HS-5 (cell line): ENCODE results near the gene VRK2.
"Not testable (repeated sequence)": the region's sequence is repeated elsewhere in the genome, so short reads cannot be mapped to it uniquely, and the experiment has no call there.

ENCODE experiments used
- DNase-seq: peaks from one replicate; pipeline ENCODE4 v3.0.0-alpha.2; 2012; ENCODE audit warnings: low read depth

VRK2 gene

DNA sequence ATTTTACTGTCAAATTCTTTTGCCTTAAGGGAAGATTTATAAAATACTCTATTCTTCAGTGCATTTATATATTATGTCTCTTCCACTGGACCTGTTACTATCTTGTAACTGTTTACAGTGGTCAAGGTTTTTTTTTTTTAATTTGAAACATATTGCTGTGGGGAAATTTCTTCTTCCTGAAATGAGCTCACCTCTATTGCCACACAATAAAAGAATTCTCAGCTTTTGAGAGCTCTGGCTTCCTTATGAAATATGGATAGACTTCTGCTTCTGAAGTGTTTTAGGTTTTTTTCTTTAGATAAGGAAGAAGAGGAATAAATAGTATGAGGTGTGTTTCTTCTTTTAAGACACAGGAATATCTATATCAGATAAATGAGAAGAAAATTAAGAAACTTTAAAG is 7.7 kb downstream of the VRK2 start:
- DNase-seq: peak; percentile 23

DNA sequence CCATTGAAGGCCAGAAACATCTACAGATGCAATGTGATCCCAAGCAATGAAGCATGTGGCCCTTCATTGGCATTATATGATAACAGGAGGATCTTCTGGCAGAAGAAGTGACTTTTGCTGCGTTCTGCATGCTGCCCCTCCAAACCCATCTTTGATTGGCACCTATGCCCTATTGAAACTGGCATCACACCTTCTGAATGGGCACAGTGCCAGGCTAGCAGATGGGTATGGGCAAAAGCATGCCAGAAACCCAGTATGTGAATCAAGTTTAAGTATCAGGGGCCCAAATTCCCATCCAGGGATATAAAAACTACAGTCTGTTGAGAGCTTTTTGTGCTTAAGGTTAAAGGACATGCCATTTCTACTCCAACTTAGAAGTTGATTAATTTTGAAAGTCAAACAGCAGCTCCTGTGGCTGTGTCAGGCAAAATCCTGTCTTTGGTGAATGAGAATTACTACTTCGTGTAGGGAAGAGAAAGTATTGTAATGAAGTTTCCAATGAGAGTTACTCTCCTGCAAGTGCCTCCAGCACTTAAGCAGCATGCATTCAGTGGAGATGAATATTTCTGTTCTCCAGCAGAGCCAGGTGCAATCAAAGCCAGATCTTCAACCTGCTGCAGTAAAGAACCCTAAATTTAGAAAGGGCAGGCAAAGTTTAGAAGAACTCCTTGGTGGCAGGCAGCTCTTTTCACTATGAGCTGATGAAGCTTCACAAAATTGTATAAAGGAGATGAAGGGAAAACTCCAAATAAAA is 8.6 kb downstream of the VRK2 start:
- DNase-seq: no peak

DNA sequence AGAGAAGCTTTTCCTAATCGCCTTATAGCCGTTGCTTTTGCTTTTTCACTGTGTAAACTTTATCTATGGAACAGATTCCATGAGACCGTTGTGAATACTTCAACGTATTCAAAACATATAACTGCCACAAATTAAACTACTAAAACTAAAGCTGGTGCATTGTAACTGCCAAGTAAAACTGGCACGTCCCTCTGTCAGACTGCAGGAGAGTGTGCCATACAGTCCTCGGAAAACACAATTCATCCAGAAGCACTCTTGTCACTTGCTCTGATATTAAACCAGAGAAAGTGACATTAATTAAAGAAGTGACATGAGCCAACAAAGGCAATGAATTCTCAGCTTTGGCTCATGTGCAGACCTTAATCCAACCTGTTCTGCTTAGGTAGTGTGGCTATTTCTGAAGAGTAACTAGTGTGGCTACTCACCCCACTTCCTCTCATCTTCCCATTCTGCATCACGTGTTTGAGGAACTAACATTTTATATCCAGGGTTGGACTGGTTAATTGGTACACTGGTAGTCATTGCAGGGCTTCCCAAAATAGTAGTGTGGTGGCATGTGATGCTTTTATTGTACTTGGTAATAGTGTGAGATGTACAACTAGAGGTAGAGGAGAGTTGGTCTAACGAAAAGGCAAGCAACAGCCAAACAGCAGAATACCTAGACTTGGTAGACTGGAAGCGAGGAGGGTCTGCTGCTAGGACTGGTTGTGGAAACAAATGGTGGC is 9.7 kb downstream of the VRK2 start:
- no peak for DNase-seq

DNA sequence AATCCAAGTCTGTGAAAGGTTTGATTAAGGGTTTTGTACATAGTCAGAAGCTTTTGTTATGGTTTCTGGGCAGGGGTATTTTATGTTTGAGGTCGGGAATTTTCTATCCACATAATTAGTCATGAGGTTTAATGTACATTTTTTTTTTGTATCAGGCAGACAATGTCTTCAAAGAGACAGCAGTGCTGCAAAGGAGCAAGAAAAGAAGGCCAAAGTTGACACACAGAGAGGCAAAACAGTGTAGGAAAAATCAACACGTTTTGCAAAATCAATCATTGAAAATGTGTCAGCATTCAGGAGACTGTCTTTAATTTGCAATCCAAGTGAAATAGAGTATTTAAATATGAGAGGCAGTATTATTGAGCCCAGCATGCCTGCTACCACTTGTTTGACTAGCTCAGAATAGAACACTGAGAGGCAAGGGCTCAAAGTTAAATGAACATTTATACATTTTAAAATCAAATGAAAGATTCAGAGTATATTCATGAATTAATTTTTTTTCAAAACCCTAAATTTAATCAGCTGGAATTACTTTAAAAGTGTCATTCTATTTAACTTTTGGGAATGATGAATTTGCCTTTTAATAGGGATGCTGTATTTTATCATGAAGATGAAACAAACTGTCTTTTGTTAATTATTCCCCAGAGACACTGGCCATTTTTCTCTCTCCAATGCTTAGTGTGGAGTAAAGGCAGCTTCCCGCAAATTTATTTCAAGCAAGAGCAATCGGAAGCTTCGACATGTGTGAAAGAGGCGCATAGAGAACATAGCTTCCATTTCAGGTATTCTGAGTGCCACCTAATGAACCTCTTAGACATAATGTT is 11.3 kb downstream of the VRK2 start:
- DNase-seq: no peak

DNA sequence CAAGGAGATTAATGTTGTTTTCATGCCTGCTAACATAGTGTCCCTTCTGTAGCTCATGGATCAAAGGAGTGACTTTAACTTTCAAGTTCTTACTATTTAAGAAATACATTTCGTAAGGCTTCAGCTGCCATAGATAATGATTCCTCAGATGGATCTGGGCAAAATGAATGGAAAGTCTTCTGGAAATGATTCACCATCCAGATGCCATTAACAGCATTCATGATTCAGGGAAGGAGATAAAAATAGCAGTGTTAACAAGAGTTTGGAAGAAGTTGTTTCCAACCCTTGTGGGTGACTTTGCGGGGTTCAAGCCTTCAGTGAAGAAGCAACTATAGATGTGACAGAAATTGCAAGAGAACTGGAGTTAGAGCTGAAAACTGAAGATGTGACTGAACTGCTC is 17.0 kb downstream of the VRK2 start:
- peak; percentile 50 for DNase-seq

DNA sequence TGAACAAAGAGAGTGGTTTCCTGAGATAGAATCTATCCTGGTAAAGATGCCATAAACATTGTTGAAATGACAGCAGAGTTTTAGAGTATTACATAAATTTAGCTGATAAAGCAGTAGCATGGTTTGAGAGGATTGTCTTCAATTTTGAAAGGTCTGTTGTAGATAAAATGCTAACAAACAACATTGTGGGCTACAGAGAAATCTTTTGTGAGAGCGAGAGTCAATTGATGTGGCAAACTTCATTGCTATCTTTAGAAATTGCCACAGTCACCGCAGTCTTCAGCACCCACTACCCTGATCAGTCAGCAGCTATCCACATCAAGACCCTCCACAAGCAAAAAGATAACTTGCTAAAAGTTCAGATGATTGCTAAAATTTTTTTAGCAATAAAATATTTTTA is 17.5 kb downstream of the VRK2 start:
- DNase-seq: no peak

DNA sequence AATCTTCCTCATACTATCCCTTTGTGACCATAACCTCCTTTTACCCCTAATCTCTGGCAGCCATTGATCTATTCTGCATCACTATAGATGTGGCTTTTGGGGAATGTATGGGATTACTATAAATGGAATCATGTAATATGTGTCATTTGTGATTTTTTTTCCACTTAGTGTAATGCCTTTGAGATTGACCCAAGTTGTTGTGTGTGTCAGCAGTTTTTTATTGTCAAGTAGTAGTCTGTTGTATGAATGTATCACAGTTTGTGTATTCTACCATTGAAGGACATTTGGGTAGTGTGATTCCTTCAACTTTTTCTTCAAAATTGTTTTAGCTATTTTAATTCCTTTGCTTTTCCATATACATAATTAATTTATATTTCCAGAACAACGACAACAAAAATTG is 18.6 kb downstream of the VRK2 start:
- no peak for DNase-seq

DNA sequence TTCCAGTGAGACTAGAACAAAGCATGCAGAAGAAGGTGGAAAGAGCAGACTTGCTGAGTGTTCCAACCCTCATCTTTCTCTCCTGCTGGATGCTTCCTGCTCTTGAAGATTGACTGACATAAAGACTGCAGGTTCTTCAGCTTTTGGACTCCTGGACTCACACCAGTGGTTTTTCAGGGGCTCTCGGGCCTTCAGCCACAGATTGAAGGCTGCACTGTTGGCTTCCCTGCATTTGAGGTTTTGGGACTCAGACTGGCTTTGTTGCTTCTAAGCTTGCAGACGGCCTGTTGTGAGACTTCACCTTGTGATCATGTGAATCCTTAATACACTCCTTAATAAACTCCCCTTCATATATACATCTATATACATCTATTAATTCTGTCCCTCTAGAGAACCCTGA is 20.4 kb downstream of the VRK2 start:
- no peak for DNase-seq

DNA sequence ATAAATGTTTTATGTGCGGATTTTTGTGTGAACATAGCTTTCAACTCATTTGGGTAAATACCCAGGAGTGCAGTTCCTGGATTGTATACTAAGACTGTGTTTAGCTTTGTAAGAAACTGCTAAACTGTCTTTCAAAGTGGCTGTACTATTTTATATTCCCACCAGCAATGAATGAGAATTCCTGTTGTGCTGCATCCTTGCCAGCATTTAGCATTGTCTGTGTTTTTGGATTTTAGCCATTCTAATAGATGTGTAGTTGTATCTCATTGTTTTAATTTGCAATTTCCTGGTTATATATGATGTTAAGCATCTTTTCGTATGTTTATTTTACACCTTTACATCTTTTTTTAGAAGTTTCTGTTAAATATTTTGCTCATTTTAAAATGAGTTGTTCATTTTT is 24.2 kb downstream of the VRK2 start:
- no peak for DNase-seq

DNA sequence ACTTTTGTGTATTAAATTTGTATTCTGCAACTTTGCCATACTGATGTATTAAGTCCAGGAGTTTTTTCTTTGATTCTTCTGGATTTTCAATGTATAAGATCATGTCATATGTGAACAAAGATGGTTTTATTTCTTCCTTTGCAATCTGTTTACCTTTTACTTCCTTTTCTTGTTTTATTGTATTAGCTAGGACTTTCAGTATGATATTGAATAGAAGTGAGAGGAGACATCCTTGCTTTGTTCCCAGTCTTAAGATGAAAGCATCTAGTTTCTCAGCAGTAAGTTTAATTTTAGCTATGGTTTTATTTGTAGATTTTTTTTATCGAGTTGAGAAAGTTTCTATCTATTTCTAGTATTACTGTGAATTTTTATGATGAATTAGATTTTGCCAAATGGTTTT is 25.5 kb downstream of the VRK2 start:
- DNase-seq: no peak

DNA sequence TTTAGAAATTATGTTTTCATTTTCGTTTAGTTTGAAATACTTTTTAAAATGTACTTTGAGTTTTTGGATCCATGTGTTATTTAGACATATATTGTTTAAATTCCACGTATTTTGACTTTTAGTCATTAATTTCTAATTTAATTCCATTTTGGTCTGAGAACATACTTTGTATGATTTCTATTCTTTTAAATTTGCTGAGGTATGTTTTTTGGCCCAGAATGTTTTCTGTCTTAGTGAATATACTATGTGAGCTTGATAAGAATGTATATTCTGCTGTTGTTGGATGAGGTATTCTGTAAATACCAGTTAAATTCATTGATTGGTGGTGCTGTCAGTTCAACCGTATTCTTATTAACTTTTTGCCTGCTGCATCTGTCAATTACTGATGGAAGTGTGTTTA is 26.4 kb downstream of the VRK2 start:
- no peak for DNase-seq

DNA sequence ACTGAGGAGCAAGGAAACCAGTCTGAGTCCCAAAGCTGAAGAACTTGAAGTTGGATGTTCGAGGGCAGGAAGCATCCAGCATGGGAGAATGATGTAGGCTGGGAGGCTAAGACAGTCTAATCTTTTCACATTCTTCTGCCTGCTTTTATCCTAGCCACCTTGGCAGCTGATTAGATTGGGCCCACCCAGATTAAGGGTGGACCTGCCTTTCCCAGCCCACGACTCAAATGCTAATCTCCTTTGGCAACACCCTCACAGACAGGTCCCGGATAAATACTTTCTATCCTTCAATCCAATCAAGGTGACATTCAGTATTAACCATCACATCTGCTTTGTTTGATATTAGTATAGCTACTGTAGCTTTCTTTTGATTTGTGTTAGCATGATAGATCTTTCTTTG is 27.1 kb downstream of the VRK2 start:
- no peak for DNase-seq

DNA sequence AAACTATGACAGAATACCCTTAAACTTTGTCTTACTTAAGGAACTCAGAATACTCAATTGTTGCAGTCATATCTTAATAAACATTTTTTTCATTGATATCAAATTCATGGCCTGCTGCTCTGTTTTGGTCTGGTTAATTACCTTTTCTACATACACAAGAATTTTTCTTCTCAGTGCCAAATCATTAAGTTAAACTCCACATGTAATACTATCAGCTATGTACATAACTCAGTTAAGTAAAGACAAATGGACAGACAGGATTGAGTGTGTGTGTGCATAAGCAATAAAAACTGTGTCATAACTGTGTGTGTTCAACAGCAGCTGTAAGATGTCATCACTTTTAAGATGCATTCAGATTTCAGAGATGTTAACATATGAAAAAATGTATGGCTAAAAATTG is 34.4 kb downstream of the VRK2 start:
- no peak for DNase-seq

DNA sequence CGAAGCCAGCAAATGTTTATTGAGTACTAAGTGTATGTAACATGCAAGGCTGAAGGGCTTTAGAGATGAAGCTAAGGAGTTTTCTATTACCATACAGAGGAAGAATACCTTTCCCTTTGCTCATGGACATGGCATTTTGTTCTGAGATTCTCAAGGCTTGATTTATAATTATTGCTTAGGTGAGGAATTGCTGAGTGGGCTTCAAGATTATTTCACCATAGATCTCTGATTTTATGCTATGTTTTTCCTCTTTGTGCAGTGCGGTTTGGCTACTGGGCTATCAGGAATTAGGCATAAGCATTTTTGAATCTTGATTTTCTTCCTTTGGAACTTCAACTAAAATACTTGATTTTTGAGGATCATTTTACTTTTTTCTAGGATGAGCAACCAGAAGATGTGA is 42.5 kb downstream of the VRK2 start:
- DNase-seq: no peak

DNA sequence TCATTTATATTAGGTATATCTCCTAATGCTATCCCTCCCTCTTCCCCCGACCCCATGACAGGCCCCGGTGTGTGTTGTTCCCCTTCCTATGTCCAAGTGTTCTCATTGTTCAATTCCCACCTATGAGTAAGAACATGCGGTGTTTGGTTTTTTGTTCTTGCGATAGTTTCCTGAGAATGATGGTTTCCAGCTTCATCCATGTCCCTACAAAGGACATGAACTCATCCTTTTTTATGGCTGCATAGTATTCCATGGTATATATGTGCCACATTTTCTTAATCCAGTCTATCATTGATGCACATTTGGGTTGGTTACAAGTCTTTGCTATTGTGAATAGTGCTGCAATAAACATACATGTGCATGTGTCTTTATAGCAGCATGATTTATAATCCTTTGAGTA is 46.2 kb downstream of the VRK2 start:
- DNase-seq: not testable (repeated sequence)

DNA sequence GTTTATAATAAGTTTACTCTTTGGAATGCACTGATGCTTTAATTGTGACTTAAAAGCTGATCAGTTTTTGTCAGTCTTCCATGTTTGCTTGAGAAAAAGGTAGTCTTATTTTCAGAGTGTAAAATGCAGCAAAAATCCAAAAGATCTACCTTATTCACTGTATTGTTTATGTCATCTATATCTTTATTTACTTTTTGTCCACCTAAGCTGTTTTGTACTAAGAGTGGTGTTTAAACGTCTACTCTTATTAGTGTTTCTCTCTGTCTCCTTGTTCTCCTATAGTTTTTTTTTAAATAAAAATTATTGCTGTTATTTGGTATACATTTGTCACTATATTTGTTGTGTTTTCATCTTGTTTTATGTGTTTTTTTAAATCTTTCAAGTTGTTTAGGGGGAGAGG is 50.4 kb downstream of the VRK2 start:
- DNase-seq: no peak

DNA sequence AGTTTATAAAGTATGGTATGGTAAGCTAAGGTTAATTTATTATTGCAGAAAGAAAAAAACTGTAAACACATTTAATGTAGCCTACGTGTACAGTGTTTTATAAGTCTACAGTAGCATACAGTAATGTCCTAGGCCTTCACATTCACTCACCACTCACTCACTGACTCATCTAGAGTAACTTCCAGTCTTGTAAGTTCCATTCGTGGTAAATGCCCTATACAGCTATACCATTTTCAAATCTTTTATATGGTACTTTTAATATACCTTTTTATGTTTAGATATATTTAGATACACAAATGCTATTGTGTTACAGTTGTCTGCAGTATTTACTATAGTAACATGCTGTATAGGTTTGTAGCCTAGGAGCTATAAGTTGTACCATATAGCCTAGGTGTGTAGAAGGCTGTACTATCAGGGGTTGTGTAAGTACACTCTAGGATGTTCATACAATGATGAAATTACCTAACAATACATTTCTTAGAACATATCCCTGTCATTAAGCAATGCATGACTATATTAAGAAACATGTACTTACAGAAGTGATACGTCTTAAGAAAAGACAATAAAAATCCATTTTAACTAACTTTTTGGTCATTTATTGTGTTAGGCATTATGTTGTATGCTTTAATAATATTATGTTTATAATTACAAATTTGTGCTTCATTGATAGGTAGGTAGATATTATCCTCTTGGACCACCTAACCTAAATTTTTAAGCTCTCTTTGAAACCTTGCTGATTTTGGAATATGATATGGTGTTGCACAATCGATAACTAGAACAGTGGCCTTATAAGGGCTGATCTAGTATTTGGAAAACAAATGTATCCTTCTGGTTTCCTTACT is 51.9 kb downstream of the VRK2 start:
- DNase-seq: peak; percentile 22

DNA sequence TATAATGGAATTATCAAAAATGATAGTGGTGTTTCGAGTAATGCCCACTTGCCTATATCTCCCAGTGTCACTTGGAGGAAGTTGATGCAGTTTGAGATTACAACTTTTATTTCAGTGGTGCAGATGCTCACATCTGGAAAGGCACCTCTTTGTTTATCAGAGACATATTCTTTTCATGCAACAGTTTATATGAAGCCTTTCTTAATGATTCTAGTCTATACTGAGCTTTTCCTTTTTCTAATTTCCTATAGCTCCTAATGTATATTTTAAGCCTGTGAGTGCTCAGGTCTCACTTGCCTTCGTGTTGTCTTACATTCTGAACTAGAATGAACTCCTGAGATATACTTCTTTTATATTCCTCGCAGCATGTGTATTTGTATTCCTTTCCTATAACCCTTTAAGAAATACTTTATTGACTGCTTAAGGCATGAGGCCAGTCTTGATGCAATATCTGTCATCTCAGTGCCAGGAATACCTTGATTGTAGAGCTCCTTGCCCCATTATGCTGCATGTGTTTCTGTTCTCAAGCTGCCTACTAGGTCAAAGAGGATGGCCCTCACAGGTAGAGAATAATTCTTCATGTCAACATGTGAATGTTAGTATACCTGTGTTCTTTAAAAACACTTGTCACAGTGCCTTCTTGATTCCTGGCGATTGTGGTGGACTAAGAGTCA is 52.6 kb downstream of the VRK2 start:
- DNase-seq: no peak

DNA sequence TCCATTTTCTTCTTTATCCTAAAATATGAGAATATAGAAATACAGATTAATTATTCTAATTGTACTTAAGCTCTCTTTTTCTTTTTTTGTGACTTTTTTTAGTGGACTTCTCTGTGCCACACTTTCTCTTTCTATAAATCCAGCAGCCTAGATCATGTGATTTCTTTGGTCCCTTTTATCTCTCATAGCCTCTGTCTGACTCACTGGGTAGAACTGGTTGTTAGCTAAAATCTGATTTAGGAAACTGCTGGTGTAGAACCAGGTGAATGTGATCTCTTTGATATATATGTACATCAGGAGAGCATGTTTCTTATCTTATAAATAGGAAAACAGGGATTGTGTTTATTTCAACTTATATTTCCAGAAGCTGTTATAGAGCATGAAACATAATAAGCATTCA is 54.9 kb downstream of the VRK2 start:
- no peak for DNase-seq

DNA sequence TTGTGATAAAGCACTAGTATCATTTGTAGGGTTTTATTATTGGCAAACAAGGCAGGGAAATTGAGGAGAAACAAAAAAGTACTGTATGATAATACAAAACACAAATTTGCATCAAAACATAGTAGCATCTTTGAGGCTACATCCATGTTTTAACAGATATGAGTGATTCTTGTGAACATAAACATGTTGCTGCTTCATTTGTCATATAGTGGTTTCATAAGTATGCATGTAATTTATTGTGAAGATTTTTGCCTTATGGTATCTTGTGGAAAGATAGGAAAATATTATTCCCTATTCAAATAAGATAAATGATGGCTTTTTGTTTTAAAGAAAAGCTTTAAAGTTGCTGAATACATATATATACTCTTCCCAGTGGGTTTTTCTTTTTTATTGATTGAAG is 60.3 kb downstream of the VRK2 start:
- DNase-seq: no peak
